A549 (cell line): ENCODE results near the gene CHRNB2.

Source experiments
- CHD2 ChIP-seq: fragments of 150-350 bp; IDR thresholded peaks from 2 replicates; pipeline ENCODE4 v1.6.1; 2014; ENCODE audit warnings: low read length; ENCODE audit not compliant: partially characterized antibody
- TF ChIP-seq, protein P1 (sequence below): fragments of >200 bp; sonication (Bioruptor Twin); formaldehyde crosslinking; IDR thresholded peaks from 3 replicates; pipeline ENCODE4 v1.5.1; 2016

DNA sequence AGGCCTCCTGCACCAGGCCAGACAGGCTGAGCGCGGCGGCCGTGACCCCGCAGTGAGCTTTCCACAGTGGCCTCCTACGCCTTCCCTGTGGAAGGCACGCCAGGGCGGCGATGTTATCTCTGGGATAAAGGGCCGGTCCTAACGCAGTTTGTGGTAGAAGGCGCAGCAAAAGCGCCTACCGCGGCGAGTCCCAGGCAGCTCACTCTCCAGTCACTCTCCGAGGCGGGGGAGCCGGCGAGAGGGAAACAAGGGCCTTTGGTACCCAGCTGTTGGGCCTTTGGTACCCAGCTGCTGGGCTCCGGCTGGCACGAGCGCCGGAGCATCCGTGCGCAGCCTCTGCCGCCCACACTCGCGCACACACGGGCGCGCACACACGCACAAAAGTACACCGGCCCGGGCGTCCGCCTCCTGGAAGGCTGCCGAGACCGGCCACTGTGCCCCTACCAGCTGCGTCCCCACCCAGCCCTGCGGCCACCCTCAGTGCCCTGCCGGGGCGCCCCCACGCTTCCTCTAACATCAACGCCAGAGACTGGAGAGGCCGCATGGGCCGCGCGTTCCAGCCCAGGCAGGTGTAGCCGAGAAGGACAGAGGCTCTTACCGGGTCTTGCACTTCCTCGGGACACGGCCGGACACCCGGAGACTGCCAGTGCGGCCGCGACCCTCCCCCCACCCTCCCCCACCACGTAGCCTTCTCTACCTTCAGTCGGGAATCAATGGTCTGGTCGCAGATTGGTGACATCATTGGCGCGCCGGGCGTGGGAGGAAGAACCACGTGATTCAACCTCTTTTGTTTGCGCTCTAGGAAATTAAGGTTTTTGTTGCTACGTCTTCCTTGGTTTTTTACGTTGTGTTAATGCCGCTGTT lies 59.9 kb downstream of the CHRNB2 start:
- TF ChIP-seq CHD2: no peak
- TF ChIP-seq, protein P1, sequence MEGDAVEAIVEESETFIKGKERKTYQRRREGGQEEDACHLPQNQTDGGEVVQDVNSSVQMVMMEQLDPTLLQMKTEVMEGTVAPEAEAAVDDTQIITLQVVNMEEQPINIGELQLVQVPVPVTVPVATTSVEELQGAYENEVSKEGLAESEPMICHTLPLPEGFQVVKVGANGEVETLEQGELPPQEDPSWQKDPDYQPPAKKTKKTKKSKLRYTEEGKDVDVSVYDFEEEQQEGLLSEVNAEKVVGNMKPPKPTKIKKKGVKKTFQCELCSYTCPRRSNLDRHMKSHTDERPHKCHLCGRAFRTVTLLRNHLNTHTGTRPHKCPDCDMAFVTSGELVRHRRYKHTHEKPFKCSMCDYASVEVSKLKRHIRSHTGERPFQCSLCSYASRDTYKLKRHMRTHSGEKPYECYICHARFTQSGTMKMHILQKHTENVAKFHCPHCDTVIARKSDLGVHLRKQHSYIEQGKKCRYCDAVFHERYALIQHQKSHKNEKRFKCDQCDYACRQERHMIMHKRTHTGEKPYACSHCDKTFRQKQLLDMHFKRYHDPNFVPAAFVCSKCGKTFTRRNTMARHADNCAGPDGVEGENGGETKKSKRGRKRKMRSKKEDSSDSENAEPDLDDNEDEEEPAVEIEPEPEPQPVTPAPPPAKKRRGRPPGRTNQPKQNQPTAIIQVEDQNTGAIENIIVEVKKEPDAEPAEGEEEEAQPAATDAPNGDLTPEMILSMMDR: no peak
